Measurements from ENCODE around the gene C19orf33. TPM values are rescaled to one million over a fixed set of nuclear protein-coding genes. Genes with fewer than 3 reads are reported as not detected.

Gene C19orf33
- total and polyA plus RNA-seq, 9 of the 15 experiments (the other 6 are each of a cell fraction or from before 2014, with no cell fraction given), result 3.2 TPM; not detected in 8

- TF ChIP-seq, protein P1, sequence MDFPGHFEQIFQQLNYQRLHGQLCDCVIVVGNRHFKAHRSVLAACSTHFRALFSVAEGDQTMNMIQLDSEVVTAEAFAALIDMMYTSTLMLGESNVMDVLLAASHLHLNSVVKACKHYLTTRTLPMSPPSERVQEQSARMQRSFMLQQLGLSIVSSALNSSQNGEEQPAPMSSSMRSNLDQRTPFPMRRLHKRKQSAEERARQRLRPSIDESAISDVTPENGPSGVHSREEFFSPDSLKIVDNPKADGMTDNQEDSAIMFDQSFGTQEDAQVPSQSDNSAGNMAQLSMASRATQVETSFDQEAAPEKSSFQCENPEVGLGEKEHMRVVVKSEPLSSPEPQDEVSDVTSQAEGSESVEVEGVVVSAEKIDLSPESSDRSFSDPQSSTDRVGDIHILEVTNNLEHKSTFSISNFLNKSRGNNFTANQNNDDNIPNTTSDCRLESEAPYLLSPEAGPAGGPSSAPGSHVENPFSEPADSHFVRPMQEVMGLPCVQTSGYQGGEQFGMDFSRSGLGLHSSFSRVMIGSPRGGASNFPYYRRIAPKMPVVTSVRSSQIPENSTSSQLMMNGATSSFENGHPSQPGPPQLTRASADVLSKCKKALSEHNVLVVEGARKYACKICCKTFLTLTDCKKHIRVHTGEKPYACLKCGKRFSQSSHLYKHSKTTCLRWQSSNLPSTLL (IDR thresholded peaks at IDR 0.05), result no peak
- TF ChIP-seq STAT6 (CRISPR knock-in tag; IDR thresholded peaks at IDR 0.05) (no peak), HOMEZ (CRISPR knock-in tag; IDR thresholded peaks at IDR 0.05) (no peak), TCF3 (CRISPR knock-in tag; IDR thresholded peaks at IDR 0.05) (no peak), PHB2 (IDR thresholded peaks at IDR 0.05; ENCODE audit: low read depth) (0 out of 2 replicates have a peak, but pooled peaks have one; percentile 60), ZNF707 (CRISPR knock-in tag; conservative IDR thresholded peaks at IDR 0.05) (no peak), ZNF507 (tag; conservative IDR thresholded peaks at IDR 0.05) (no peak), ZNF41 (CRISPR knock-in tag; conservative IDR thresholded peaks at IDR 0.05) (no peak), MTA1 (IDR thresholded peaks at IDR 0.05; ENCODE audit: borderline replicate concordance) (peak; percentile 51; the same call in 1 of the 2 replicates), CBX2 (IDR thresholded peaks at IDR 0.05; ENCODE audit: insufficient read depth, low read length, poor library complexity, severe bottlenecking) (no peak), FUS (optimal IDR thresholded peaks at IDR 0.05; ENCODE audit: low read depth, low read length) (no peak), SAFB (IDR thresholded peaks at IDR 0.05; ENCODE audit: borderline replicate concordance, low read depth, low read length) (no peak), ARID3A (IDR thresholded peaks at IDR 0.05; ENCODE audit: borderline replicate concordance, low read depth, low read length) (no peak), HOXB6 (CRISPR knock-in tag; IDR thresholded peaks at IDR 0.05; ENCODE audit: borderline replicate concordance) (no peak), YBX1 (IDR thresholded peaks at IDR 0.05) (no peak)
- TF ChIP-seq, protein P2, sequence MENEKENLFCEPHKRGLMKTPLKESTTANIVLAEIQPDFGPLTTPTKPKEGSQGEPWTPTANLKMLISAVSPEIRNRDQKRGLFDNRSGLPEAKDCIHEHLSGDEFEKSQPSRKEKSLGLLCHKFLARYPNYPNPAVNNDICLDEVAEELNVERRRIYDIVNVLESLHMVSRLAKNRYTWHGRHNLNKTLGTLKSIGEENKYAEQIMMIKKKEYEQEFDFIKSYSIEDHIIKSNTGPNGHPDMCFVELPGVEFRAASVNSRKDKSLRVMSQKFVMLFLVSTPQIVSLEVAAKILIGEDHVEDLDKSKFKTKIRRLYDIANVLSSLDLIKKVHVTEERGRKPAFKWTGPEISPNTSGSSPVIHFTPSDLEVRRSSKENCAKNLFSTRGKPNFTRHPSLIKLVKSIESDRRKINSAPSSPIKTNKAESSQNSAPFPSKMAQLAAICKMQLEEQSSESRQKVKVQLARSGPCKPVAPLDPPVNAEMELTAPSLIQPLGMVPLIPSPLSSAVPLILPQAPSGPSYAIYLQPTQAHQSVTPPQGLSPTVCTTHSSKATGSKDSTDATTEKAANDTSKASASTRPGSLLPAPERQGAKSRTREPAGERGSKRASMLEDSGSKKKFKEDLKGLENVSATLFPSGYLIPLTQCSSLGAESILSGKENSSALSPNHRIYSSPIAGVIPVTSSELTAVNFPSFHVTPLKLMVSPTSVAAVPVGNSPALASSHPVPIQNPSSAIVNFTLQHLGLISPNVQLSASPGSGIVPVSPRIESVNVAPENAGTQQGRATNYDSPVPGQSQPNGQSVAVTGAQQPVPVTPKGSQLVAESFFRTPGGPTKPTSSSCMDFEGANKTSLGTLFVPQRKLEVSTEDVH (IDR thresholded peaks at IDR 0.05; ENCODE audit: low read depth, partially characterized antibody), result peak; percentile 19
These were observed 32.7 kb downstream of the C19orf33 start (continued) for GRCh38 chr19:38336638-38337359.

Measured in K562 (cell line).